Suprapubic skin (tissue), 3 donors: ENCODE measurements around the gene NSDHL.

Experiments
- EP300 ChIP-seq: sonication (generic); formaldehyde crosslinking; IDR thresholded peaks from one replicate; pipeline ENCODE4 v1.6.1; 2017; ENCODE audit warnings: antibody characterized with exemption
- TF ChIP-seq, protein P1 (sequence below), 2 donors: fragments of 200-600 bp in 1 of 2; fragments of 450-650 bp in 1 of 2; sonication (generic) in 1 of 2; IDR thresholded peaks; one replicate each; pipeline ENCODE4 v1.5.1; 2016 to 2019; ENCODE audit warnings: antibody characterized with exemption in 2 of 2, mild to moderate bottlenecking in 1 of 2, moderate library complexity in 1 of 2

DNA sequence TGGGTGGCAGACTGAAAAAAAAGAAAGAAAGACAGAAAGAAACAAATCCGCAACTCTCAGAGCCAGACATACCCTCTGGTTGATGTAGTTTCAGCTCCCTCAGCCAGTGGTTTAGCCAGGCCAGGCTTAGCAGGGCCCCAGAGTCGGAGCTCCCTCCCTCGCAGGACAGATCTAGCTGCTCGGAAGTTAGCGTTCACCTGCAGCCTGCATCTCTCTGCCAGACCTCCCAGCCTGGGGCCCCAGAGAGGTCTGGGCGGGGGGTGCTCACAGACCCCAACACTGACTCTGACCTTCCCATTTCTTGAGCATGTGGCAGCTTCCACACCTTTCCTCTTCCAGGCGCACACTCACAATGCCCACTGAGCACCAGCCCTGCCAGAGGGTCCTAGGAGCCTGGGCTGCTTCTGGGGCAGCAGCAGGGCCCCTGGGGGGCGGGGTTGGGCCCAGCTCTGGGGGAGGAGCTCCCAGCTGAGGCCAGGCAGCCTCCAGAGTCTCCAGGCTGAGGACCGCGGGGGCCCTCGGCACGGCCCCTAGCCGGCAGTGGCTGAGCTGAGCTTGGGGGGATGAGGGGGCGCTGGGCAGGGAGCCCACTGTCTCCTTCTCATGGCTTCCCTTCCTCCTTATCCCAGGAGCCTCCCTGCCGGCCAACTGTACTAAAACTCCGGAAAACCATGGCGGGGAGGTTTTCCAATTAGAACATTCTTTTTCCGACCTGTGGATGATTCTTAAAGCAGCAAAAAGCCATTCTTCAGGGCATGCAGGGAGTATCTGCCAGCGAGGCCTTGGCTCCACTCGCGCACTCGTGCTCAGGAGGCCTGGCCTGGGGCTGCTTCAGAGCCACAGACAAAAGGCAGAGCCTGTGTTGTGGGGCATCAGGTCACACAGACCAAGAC is 62.4 kb downstream of the NSDHL start:
- TF ChIP-seq EP300: no peak
- TF ChIP-seq, protein P1, sequence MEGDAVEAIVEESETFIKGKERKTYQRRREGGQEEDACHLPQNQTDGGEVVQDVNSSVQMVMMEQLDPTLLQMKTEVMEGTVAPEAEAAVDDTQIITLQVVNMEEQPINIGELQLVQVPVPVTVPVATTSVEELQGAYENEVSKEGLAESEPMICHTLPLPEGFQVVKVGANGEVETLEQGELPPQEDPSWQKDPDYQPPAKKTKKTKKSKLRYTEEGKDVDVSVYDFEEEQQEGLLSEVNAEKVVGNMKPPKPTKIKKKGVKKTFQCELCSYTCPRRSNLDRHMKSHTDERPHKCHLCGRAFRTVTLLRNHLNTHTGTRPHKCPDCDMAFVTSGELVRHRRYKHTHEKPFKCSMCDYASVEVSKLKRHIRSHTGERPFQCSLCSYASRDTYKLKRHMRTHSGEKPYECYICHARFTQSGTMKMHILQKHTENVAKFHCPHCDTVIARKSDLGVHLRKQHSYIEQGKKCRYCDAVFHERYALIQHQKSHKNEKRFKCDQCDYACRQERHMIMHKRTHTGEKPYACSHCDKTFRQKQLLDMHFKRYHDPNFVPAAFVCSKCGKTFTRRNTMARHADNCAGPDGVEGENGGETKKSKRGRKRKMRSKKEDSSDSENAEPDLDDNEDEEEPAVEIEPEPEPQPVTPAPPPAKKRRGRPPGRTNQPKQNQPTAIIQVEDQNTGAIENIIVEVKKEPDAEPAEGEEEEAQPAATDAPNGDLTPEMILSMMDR (IDR thresholded peaks at IDR 0.05): no peak
